AG04450 (cell line): ENCODE measurements around the gene SLC7A7. TPM values are rescaled to one million over a fixed set of nuclear protein-coding genes. Genes with fewer than 3 reads are reported as not detected.
A peak's percentile ranks its signal among the peaks of the same experiment; 100 is the strongest.

Source experiments
- CTCF ChIA-PET: fragments of 300-600, 350-600 bp; formaldehyde crosslinking; extraction: SDS; loops from one replicate; lab custom pipeline; 2022; ENCODE audit warnings: antibody characterized with exemption, inconsistent platforms; lab: Charles Lee
- POLR2A ChIA-PET: fragments of 350-600 bp; formaldehyde crosslinking; extraction: SDS; loops from one replicate; lab custom pipeline; 2021; ENCODE audit warnings: antibody characterized with exemption, inconsistent platforms; lab: Yijun Ruan, JAX
- DNase-seq: peaks from one replicate; pipeline ENCODE4 v3.0.0-alpha.2; 2011; ENCODE audit warnings: low read depth, low spot score
- H3K27ac ChIP-seq: one replicate; pipeline ENCODE4 v1.5.1; 2012; ENCODE audit warnings: low read depth, low read length, control low read depth
- H3K27me3 ChIP-seq: one replicate; pipeline ENCODE4 v1.6.0; 2012; ENCODE audit warnings: low read length; ENCODE audit not compliant: control insufficient read depth, insufficient read depth
- H3K4me3 ChIP-seq: 2 replicates; pipeline ENCODE4 v1.5.1; 2011; ENCODE audit warnings: mild to moderate bottlenecking, low read depth, low read length, control low read depth
- H3K9me3 ChIP-seq: 2 replicates; pipeline ENCODE4 v1.5.1; 2012; ENCODE audit warnings: low read length; ENCODE audit not compliant: control insufficient read depth, insufficient read depth
- CTCF ChIP-seq: IDR thresholded peaks from 2 replicates; pipeline ENCODE4 v1.5.1; 2011; ENCODE audit warnings: low read depth, low read length, control low read depth, inconsistent platforms
- polyA plus RNA-seq: library from polyadenylated mRNA; depleted of rRNA; stranded (reverse); fragments of >200 nt; gene quantifications from 2 replicates; pipeline ENCODE4 v1.2.3, GENCODE V29; 2011

SLC7A7 gene
- polyA plus RNA-seq, 1 experiment, result 7.7 TPM

DNA sequence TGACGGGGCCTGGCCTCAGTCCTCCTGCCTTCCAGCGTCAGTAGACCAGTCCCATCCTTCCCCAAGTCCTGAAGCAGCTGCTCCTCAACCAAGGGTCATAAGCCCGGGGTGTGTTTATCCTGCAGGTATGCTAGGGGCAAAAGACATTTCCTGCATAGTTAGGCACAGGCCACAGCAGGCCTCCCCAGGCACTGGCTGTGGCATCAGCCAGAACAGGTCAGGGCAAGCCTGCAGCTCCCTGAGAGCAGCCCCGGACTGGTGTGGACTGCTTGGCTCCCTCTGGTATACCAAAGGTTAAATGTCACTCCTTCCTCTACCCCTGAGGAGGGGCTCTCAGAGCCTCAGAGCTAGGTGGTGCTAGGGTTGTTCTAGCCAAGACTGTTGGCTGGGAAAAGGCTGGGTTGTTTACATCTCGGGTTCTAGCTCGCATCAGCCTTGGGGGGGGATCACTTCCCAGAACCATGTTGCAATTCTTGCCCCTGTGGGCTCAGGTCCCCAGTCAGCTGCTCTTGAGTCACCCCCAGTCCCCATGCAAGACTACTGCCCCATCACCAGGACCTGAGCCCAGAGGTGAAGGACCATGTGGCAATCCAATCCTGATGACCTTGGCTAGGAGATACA is 24.0 kb upstream of the SLC7A7 start:
- DNase-seq, result no peak
- Histone ChIP-seq H3K4me3 (peak overlapping the region; percentile 89), H3K9me3 (peaks cover 12% of the 10 kb centered on the region; the same call in 1 of the 2 replicates), H3K27ac (peak overlapping the region; percentile 94), H3K27me3 (no peaks in the 10 kb centered on the region)
- TF ChIP-seq CTCF, result no peak
- ChIA-PET POLR2A (interaction anchor here (0.6 to 3.9 kb wide), 4 partner anchors 9 to 20 kb away, joined by 3 to 76 read pairs (median 44); no protein-coding TSS in a partner anchor), CTCF (interaction anchor here (0.6 to 8.7 kb wide), 6 partner anchors 9 to 586 kb away, joined by 5 to 104 read pairs (median 15); no protein-coding TSS in a partner anchor)

GRCh38 chr14:22838631-22839041 is 23.4 kb upstream of the SLC7A7 start:
- DNase-seq, result no peak
- H3K27ac ChIP-seq, result peak overlapping the region; percentile 94
- H3K27me3 ChIP-seq, result no peaks in the 10 kb centered on the region
- ChIA-PET POLR2A (interaction anchor here (0.6 to 3.9 kb wide), 6 partner anchors 9 to 72 kb away, joined by 3 to 76 read pairs (median 20); partner anchors contain the start of genes MRPL52 and OXA1L), CTCF (interaction anchor here (0.7 to 8.7 kb wide), 6 partner anchors 10 to 282 kb away, joined by 3 to 104 read pairs (median 15); no protein-coding TSS in a partner anchor)
- peaks cover 12% of the 10 kb centered on the region; the same call in 1 of the 2 replicates for H3K9me3 ChIP-seq
- TF ChIP-seq CTCF, result no peak
- H3K4me3 ChIP-seq, result peak overlapping the region; percentile 89

DNA sequence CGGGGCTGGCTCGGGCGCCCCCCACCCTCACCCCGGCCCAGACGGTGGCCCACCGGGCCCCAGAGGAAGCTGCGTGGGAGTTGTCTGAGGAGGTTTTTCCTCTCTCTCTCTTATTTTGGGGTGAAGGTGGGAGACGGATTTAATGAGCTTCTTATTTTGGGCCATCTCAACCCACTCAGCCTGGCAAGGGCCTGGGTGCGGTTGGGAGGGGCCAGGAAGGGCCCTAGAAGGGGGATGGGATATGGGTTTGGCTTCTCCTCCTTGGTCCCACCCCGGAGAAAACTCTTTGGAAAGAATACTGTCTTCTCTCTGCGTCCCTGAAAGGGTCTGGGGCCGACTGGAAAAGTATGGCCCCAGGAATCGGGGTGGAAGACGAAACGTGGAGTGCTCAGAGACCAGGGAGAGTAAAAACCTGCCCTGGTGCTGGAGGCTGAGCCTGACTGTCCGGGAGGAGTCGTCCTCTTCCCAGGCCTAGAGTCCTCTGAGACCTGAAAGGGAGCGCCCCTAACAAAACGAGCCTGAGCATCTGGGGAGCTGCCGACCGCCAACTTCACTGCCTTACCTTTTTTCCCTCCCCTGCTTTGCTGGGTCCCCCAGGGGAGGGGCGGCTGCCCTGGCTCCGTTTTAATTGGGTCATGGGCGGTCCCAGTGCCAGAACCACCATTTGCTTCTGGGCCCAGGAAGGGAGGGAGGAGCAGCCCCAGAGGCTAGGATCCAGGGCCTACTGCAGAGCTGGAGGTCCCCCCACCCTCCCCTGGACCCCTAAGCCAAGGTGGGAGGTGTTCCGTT is 22.7 kb upstream of the SLC7A7 start:
- H3K9me3 ChIP-seq, result peaks cover 12% of the 10 kb centered on the region; the same call in 1 of the 2 replicates
- no peak for TF ChIP-seq CTCF
- no peaks in the 10 kb centered on the region for H3K27me3 ChIP-seq
- no peak for DNase-seq
- POLR2A ChIA-PET, result interaction anchor here (0.5 to 3.9 kb wide), 11 partner anchors 8 to 328 kb away, joined by 3 to 76 read pairs (median 4); partner anchors contain the start of genes MRPL52, OXA1L and PRMT5
- H3K4me3 ChIP-seq, result peak overlapping the region; percentile 89
- CTCF ChIA-PET, result interaction anchor here (0.7 to 8.7 kb wide), 12 partner anchors 10 to 281 kb away, joined by 3 to 104 read pairs (median 4); no protein-coding TSS in a partner anchor
- peak overlapping the region; percentile 94 for H3K27ac ChIP-seq

- ChIA-PET POLR2A (interaction anchor here (0.5 to 3.9 kb wide), 10 partner anchors 11 to 327 kb away, joined by 3 to 76 read pairs (median 5); partner anchors contain the start of genes OXA1L and PRMT5), CTCF (interaction anchor here (0.7 to 8.7 kb wide), 11 partner anchors 9 to 1276 kb away, joined by 3 to 104 read pairs (median 4); no protein-coding TSS in a partner anchor)
- peak overlapping the region; percentile 89 for H3K4me3 ChIP-seq
- no peaks in the 10 kb centered on the region for H3K27me3 ChIP-seq
- peak overlapping the region; percentile 94 for H3K27ac ChIP-seq
- DNase-seq, result no peak
- TF ChIP-seq CTCF, result 0 out of 2 replicates have a peak, but pooled peaks have one; percentile 5
- peaks cover 12% of the 10 kb centered on the region; the same call in 1 of the 2 replicates for H3K9me3 ChIP-seq
These were observed 22.0 kb upstream of the SLC7A7 start for GRCh38 chr14:22837114-22837749.
